22Rv1 (cell line): Measurements from ENCODE around the gene RTN4RL1.

Source experiments
- H3K27ac ChIP-seq: fragments of 450-650 bp; 2 replicates; pipeline ENCODE4 v1.5.1; 2017
- ZFX ChIP-seq: fragments of 450-650 bp; IDR thresholded peaks from 2 replicates; pipeline ENCODE4 v1.6.1; 2017; ENCODE audit warnings: antibody characterized with exemption, borderline replicate concordance
- TF ChIP-seq, protein P1 (sequence below): fragments of 450-650 bp; IDR thresholded peaks from 2 replicates; pipeline ENCODE4 v1.5.1; 2017; ENCODE audit warnings: mild to moderate bottlenecking

The RTN4RL1 gene

DNA sequence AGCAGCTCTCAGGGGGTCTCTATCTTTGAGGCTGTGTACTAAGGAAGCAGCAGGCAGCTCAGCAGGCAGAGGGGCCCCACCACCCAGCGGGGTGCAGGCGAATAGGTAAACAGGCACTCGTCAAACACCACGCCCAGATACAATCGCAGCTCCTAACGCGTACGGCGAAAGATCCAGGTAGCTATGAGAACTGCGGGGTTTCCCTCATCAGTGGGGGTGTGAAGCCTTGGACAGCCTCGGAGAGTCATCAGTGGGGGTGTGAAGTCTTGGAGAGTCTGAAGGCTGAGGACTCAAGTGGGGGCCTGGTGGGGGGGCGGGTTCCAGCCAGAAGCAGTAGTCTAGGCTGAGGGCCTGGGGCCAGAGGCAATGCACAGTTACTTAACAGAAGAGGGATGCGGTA is 69.0 kb downstream of the RTN4RL1 start:
- TF ChIP-seq, protein P1, sequence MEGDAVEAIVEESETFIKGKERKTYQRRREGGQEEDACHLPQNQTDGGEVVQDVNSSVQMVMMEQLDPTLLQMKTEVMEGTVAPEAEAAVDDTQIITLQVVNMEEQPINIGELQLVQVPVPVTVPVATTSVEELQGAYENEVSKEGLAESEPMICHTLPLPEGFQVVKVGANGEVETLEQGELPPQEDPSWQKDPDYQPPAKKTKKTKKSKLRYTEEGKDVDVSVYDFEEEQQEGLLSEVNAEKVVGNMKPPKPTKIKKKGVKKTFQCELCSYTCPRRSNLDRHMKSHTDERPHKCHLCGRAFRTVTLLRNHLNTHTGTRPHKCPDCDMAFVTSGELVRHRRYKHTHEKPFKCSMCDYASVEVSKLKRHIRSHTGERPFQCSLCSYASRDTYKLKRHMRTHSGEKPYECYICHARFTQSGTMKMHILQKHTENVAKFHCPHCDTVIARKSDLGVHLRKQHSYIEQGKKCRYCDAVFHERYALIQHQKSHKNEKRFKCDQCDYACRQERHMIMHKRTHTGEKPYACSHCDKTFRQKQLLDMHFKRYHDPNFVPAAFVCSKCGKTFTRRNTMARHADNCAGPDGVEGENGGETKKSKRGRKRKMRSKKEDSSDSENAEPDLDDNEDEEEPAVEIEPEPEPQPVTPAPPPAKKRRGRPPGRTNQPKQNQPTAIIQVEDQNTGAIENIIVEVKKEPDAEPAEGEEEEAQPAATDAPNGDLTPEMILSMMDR = no peak
- TF ChIP-seq ZFX = no peak
- H3K27ac ChIP-seq = no peak overlapping the region

DNA sequence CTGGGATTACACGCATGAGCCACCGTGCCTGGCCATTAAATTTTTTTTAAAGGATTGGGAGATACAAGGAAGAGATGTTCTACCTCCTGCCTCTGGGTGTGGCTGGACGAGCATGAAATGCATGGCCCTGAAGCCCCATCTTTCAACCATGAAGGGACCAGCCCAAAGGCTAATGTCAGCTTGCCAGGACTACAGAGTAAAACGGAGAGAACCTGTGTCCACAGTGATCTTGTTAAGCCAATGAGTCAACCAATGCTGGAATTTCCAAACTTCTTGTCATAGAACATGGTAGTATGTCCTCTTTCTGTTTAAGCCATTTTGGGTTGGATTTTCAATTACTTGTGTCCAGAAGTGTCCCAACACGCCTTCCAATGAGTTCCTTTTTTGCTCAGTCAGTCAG is 71.3 kb downstream of the RTN4RL1 start:
- no peak overlapping the region for H3K27ac ChIP-seq
- TF ChIP-seq, protein P1 = no peak
- no peak for TF ChIP-seq ZFX

DNA sequence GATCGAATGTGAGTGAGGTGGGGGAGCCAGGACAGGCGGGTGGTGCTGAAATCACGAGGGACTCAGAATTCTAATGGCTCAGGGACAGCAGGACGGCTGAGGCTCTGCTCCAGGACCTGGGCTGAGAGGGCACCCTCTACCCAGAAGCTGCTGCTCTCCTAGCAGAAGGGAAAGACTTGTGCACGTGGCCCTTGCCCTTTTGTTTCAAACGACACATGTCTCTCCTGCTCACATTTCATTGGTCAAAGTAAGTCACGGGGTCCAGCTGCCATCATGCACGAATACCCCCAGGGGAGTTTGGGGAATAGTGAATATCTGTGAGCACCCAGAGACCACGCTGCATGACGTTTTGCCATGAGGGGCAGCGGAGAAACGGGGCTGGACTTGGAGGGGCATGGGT is 73.2 kb downstream of the RTN4RL1 start:
- H3K27ac ChIP-seq = no peak overlapping the region
- no peak for TF ChIP-seq ZFX
- TF ChIP-seq, protein P1 = no peak

DNA sequence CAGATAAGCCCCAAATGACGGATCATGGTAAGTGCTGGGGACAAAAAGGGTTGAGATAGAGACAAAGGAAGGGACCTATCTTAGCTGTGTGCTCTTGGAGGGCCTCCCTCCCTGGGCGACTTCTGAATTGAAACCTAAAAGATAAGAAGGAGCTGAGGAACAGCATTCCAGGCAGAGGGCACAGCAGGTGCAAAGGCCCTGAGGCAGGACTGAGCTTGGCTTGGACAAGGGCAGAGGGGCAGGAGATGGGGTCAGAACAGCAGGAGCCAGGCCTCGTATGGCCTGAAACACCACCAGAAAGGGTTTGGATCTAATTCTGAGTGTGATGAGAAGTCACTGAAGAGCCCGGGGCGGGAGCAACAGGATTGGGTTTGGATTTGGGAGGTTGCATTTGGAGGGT is 75.4 kb downstream of the RTN4RL1 start:
- TF ChIP-seq, protein P1 = no peak
- no peak for TF ChIP-seq ZFX
- no peak overlapping the region for H3K27ac ChIP-seq

DNA sequence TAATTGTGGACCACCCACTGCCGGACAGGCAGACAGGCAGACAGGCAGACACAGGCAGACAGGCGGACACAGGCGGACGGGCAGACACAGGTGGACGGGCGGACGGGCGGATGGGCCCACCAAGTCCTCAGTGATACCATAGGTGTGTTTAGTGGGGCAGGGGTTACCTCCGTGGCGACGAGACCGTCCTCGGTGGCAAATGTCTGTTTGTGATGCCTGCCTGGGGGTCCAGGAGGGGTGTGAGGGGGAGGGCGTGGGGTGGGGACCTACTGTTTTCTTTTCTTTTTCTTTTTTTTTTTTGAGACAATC is 76.7 kb downstream of the RTN4RL1 start:
- TF ChIP-seq ZFX = no peak
- TF ChIP-seq, protein P1 = no peak
- H3K27ac ChIP-seq = no peak overlapping the region

DNA sequence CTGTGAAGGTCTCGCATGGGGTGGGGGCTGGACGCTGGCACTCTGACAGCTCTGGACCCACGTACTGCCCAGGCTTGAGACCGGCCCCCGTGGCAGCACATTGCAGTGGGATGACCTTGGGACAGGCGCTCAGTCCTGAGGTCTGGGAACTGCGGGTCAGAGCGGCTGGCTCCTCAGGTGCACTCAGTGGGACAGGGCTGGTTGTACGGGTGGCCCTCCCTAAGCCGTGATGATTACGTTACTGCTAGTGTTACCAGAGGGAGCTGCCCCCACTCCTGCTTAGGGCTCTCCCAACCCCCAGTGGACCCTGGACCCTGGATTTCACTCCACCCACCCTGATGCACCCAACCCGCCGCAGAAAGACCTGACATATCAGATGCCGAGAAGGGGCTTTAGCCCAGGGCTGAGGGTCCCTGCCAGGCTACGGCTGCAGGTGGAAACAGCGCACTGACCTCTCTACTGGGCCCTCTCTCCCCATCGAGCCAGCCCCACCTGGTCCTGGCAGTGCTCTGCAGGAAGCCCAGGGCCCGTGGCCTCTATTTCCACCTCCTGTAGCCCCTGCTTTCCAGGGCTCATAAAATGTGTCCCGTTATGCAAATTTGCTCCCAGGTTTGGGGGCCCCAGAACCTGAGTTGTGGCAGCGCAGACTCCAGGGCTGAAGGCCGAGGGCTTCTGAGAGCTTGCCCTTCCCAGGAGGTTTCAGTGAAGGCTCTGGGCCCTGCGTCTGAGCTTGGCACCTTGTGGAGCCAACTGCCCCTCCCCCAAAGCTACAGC is 77.2 kb downstream of the RTN4RL1 start:
- TF ChIP-seq, protein P1 = no peak
- no peak for TF ChIP-seq ZFX
- H3K27ac ChIP-seq = no peak overlapping the region

DNA sequence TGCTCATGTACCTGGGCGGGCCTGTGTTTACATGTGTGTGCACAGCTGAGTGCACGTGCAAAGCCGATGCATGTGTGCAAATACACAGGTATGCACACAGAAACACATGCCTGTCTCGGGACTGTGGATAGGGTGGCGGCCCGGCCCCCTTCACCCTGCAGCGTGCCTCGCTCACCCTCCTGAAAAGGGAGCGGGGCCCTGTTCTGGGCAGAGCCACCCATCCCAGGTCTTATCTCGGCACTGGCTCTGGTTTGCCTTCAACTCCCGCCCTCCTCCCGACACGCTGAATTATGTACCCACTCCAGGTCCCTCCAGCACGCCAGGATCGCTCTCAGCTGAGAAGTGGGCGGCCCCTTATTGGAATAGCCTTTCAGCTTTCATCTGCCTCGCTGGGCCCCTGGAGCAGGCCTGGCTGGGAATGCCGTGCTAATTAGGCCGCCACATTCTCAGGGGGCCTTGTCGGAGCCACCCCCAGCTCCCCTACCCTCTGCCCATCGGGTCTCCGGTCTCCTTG is 77.8 kb downstream of the RTN4RL1 start:
- no peak overlapping the region for H3K27ac ChIP-seq
- TF ChIP-seq, protein P1 = no peak
- TF ChIP-seq ZFX = no peak
